Caco-2 (cell line): ENCODE measurements around the gene CSRP2. TPM values are rescaled to one million over a fixed set of nuclear protein-coding genes. Genes with fewer than 3 reads are reported as not detected.

ENCODE experiments used
- BruUV-seq: library from RNA; stranded (reverse); fragments of 400-500 nt; replicated peaks from 2 replicates; lab custom pipeline; 2021; lab: Mats Ljungman, UMichigan
- CTCF ChIA-PET: fragments of 300-600 bp; sonication (Branson Sonifier 250); formaldehyde crosslinking; loops from one replicate; lab custom pipeline; 2022; ENCODE audit warnings: antibody characterized with exemption; lab: Charles Lee
- POLR2A ChIA-PET: fragments of 300-600 bp; sonication (Branson Sonifier 250); formaldehyde crosslinking; loops from one replicate; lab custom pipeline; 2022; ENCODE audit warnings: antibody characterized with exemption; lab: Charles Lee
- DNase-seq, 2 experiments: peaks; one replicate each; pipeline versions ENCODE4 v3.0.0 to v3.0.0-alpha.2; 2020 to 2022
- H3K27me3 ChIP-seq: replicated peaks from 2 replicates; pipeline ENCODE4 v1.6.0; 2011; ENCODE audit warnings: low read length; ENCODE audit not compliant: control insufficient read depth, insufficient read depth
- H3K36me3 ChIP-seq: 2 replicates; pipeline ENCODE4 v1.5.1; 2011; ENCODE audit warnings: low read length; ENCODE audit not compliant: control insufficient read depth, insufficient read depth
- H3K4me1 ChIP-seq: fragments of 250-450 bp; sonication (Bioruptor Pico); 2 replicates; pipeline ENCODE4 v1.5.1; 2020; ENCODE audit warnings: mild to moderate bottlenecking
- H3K4me3 ChIP-seq: 2 replicates; pipeline ENCODE4 v1.5.1; 2011; ENCODE audit warnings: low read depth, mild to moderate bottlenecking, control low read depth, low read length
- H3K9me3 ChIP-seq: fragments of 250-450 bp; sonication (Bioruptor Pico); 2 replicates; pipeline ENCODE4 v1.5.1; 2020; ENCODE audit warnings: mild to moderate bottlenecking, moderate library complexity
- H3K27ac Mint-ChIP-seq: one replicate; pipeline ENCODE4 v1.8.0; 2022; ENCODE audit warnings: mixed read lengths; ENCODE audit not compliant: unreplicated experiment
- H3K27me3 Mint-ChIP-seq: one replicate; pipeline ENCODE4 v1.8.0; 2022; ENCODE audit warnings: mixed read lengths; ENCODE audit not compliant: insufficient read depth, unreplicated experiment
- H3K36me3 Mint-ChIP-seq: one replicate; pipeline ENCODE4 v1.8.0; 2022; ENCODE audit warnings: mild to moderate bottlenecking, mixed read lengths; ENCODE audit not compliant: insufficient read depth, unreplicated experiment
- H3K4me1 Mint-ChIP-seq: one replicate; pipeline ENCODE4 v1.8.0; 2022; ENCODE audit warnings: low read depth, mixed read lengths; ENCODE audit not compliant: unreplicated experiment
- H3K4me3 Mint-ChIP-seq: one replicate; pipeline ENCODE4 v1.8.0; 2022; ENCODE audit warnings: mild to moderate bottlenecking, moderate library complexity, mixed read lengths; ENCODE audit not compliant: unreplicated experiment
- H3K9me3 Mint-ChIP-seq: one replicate; pipeline ENCODE4 v1.8.0; 2022; ENCODE audit warnings: mixed read lengths; ENCODE audit not compliant: unreplicated experiment
- CTCF ChIP-seq, 2 experiments: fragments of 200-600 bp in 1 of 2; IDR thresholded peaks; 1 replicate in 1 of 2; 2 replicates in 1 of 2; pipeline versions ENCODE4 v1.5.1 to v1.8.0; 2011 to 2022; ENCODE audit warnings: antibody characterized with exemption in 1 of 2, control low read depth in 1 of 2, inconsistent platforms in 1 of 2, low read depth in 1 of 2, low read length in 1 of 2, mild to moderate bottlenecking in 1 of 2, moderate library complexity in 1 of 2; ENCODE audit not compliant: insufficient read depth in 1 of 2, severe bottlenecking in 1 of 2, unreplicated experiment in 1 of 2
- intact Hi-C: fragments of 100-400 bp; cut with micrococcal nuclease; formaldehyde crosslinking; loops from one replicate; pipeline ENCODE4 v1.10.0; 2022; ENCODE audit not compliant: unreplicated experiment
- total RNA-seq: library from RNA; stranded (reverse); gene quantifications from 2 replicates; pipeline ENCODE4 v1.2.3, GENCODE V29; 2022

CSRP2 gene
- total RNA-seq, 1 experiment from 2014 or later, result 27.9 TPM

GRCh38 chr12:76813265-76813664, 65.6 kb downstream of the CSRP2 start:
- no peaks in the 10 kb centered on the region for H3K4me1 Mint-ChIP-seq
- H3K27me3 Mint-ChIP-seq, result no peaks in the 10 kb centered on the region
- Histone ChIP-seq H3K4me3 (no peak overlapping the region), H3K4me1 (no peaks in the 10 kb centered on the region), H3K9me3 (no peaks in the 10 kb centered on the region), H3K36me3 (no peaks in the 10 kb centered on the region; the same call in 1 of the 2 replicates), H3K27me3 (no peaks in the 10 kb centered on the region)
- H3K9me3 Mint-ChIP-seq, result no peaks in the 10 kb centered on the region
- no peak overlapping the region for H3K4me3 Mint-ChIP-seq
- ChIA-PET CTCF (no interaction called here), POLR2A (no interaction called here)
- no peak overlapping the region for H3K27ac Mint-ChIP-seq
- no peak for TF ChIP-seq CTCF (IDR thresholded peaks at IDR 0.05; ENCODE audit: insufficient read depth in 1 of 2, low read depth in 1 of 2, low read length in 1 of 2, severe bottlenecking in 1 of 2, unreplicated experiment in 1 of 2)
- no TSS peak for BruUV-seq
- no peak for DNase-seq
- intact Hi-C loops, result no loop called here
- H3K36me3 Mint-ChIP-seq, result peaks cover 33% of the 10 kb centered on the region

GRCh38 chr12:76811976-76812375, 66.8 kb downstream of the CSRP2 start:
- no peak for DNase-seq
- H3K27me3 ChIP-seq, result no peaks in the 10 kb centered on the region
- Mint-ChIP-seq H3K36me3 (peaks cover 33% of the 10 kb centered on the region), H3K27ac (no peak overlapping the region), H3K27me3 (no peaks in the 10 kb centered on the region), H3K4me3 (no peak overlapping the region), H3K4me1 (no peaks in the 10 kb centered on the region), H3K9me3 (no peaks in the 10 kb centered on the region)
- BruUV-seq, result no TSS peak
- no peaks in the 10 kb centered on the region for H3K4me1 ChIP-seq
- no peak overlapping the region for H3K4me3 ChIP-seq
- ChIA-PET CTCF (no interaction called here), POLR2A (no interaction called here)
- intact Hi-C loops, result no loop called here
- H3K9me3 ChIP-seq, result no peaks in the 10 kb centered on the region
- H3K36me3 ChIP-seq, result no peaks in the 10 kb centered on the region; the same call in 1 of the 2 replicates
- TF ChIP-seq CTCF (IDR thresholded peaks at IDR 0.05; ENCODE audit: insufficient read depth in 1 of 2, low read depth in 1 of 2, low read length in 1 of 2, severe bottlenecking in 1 of 2, unreplicated experiment in 1 of 2), result no peak

- DNase-seq, result no peak
- ChIA-PET POLR2A (no interaction called here), CTCF (no interaction called here)
- Mint-ChIP-seq H3K9me3 (no peaks in the 10 kb centered on the region), H3K36me3 (peaks cover 33% of the 10 kb centered on the region), H3K27me3 (no peaks in the 10 kb centered on the region), H3K27ac (no peak overlapping the region), H3K4me1 (no peaks in the 10 kb centered on the region), H3K4me3 (no peak overlapping the region)
- Histone ChIP-seq H3K36me3 (no peaks in the 10 kb centered on the region; the same call in 1 of the 2 replicates), H3K4me1 (no peaks in the 10 kb centered on the region), H3K4me3 (no peak overlapping the region), H3K27me3 (no peaks in the 10 kb centered on the region), H3K9me3 (no peaks in the 10 kb centered on the region)
- no peak for TF ChIP-seq CTCF (IDR thresholded peaks at IDR 0.05; ENCODE audit: insufficient read depth in 1 of 2, low read depth in 1 of 2, low read length in 1 of 2, severe bottlenecking in 1 of 2, unreplicated experiment in 1 of 2)
- BruUV-seq, result no TSS peak
- intact Hi-C loops, result no loop called here
These were observed 68.0 kb downstream of the CSRP2 start for GRCh38 chr12:76810671-76811419.

Other genes with a start within 250 kb of the CSRP2 start
- 31.1 and 32.2 TPM in 2 replicates for gene ZDHHC17, start 114.9 kb downstream of the CSRP2 start, total RNA-seq
- gene E2F7, start 186.6 kb upstream of the CSRP2 start, total RNA-seq, result 11.4 and 11.6 TPM in 2 replicates